GM12891 (cell line): Measurements from ENCODE around the gene ANO2.

Experiments
- POLR2A ChIP-seq: IDR thresholded peaks from 2 replicates; pipeline ENCODE4 v1.6.1; 2011; ENCODE audit warnings: low read depth, low read length, control low read depth
- POLR2AphosphoS5 ChIP-seq: IDR thresholded peaks from 2 replicates; pipeline ENCODE4 v1.6.1; 2011; ENCODE audit warnings: low read depth, low read length, control low read depth
- POU2F2 ChIP-seq: IDR thresholded peaks from 2 replicates; pipeline ENCODE4 v1.6.1; 2011; ENCODE audit warnings: low read depth, mild to moderate bottlenecking, control low read depth, low read length, moderate library complexity
- SPI1 ChIP-seq: IDR thresholded peaks from 2 replicates; pipeline ENCODE4 v1.6.1; 2011; ENCODE audit warnings: low read depth, low read length, control low read depth
- TAF1 ChIP-seq: IDR thresholded peaks from 2 replicates; pipeline ENCODE4 v1.6.1; 2011; ENCODE audit warnings: low read depth, low read length, control low read depth

DNA sequence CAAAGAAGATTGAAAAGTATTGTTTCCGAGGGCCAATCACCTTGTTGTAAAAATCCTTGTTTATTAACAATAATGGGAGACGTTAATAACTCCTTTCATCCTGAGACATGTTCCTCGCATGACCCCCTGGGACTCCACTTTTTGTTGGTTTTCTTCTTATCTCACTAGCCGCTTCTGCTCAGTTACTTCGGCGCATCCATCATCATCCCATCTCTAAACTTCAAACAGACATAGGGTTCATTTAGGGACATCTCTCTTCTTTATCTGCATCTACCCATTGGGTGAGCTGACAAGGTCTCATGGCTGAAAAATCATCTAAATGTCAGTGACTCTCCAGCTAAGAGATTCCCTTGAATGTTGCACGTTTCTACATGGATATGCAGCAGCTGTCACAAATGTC is 252.2 kb downstream of the ANO2 start:
- TF ChIP-seq POLR2A, result no peak
- no peak for TF ChIP-seq TAF1
- TF ChIP-seq SPI1, result no peak
- no peak for TF ChIP-seq POLR2AphosphoS5
- no peak for TF ChIP-seq POU2F2
